Measurements from ENCODE around the gene SETD6.

SETD6 gene

DNA sequence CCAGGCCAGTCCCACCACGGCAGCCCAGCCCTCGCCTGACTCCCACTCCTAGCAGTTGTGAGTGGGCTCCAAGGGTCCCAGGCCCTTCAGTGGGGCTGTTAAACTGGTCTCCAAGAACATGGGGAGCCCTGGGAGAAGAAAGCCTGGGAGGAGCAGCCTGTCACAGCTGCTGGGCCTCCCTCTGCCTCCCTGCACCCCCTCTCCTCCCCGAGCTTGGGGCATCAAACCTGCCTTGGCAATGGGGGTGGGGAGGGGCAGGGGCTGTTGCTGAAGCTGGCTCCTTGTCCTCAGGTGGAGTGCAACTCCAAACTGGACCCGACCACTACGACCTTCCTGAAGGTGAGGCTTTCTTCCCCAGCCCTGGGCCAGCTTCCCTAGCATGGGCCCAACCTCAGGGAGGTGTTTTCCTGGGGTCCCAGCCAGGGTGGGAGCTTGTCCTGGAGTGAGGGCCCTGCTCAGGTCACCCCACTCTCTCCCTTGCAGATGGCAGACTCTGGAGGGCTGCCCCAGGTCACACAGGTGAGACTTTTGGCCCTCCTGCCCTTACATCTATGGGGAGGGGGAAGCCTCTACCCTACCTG lies 6.6 kb upstream of the SETD6 start:
- no peak overlapping the region for H3K4me3 ChIP-seq (replicated peaks in 1 of 2; ENCODE audit: low read depth in 2 of 2, low read length in 2 of 2)
- DNase-seq (ENCODE audit: low read depth in 2 of 2) = no peak
- TF ChIP-seq, protein P1, sequence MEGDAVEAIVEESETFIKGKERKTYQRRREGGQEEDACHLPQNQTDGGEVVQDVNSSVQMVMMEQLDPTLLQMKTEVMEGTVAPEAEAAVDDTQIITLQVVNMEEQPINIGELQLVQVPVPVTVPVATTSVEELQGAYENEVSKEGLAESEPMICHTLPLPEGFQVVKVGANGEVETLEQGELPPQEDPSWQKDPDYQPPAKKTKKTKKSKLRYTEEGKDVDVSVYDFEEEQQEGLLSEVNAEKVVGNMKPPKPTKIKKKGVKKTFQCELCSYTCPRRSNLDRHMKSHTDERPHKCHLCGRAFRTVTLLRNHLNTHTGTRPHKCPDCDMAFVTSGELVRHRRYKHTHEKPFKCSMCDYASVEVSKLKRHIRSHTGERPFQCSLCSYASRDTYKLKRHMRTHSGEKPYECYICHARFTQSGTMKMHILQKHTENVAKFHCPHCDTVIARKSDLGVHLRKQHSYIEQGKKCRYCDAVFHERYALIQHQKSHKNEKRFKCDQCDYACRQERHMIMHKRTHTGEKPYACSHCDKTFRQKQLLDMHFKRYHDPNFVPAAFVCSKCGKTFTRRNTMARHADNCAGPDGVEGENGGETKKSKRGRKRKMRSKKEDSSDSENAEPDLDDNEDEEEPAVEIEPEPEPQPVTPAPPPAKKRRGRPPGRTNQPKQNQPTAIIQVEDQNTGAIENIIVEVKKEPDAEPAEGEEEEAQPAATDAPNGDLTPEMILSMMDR (IDR thresholded peaks at IDR 0.05; ENCODE audit: low read depth, low read length) = no peak

DNA sequence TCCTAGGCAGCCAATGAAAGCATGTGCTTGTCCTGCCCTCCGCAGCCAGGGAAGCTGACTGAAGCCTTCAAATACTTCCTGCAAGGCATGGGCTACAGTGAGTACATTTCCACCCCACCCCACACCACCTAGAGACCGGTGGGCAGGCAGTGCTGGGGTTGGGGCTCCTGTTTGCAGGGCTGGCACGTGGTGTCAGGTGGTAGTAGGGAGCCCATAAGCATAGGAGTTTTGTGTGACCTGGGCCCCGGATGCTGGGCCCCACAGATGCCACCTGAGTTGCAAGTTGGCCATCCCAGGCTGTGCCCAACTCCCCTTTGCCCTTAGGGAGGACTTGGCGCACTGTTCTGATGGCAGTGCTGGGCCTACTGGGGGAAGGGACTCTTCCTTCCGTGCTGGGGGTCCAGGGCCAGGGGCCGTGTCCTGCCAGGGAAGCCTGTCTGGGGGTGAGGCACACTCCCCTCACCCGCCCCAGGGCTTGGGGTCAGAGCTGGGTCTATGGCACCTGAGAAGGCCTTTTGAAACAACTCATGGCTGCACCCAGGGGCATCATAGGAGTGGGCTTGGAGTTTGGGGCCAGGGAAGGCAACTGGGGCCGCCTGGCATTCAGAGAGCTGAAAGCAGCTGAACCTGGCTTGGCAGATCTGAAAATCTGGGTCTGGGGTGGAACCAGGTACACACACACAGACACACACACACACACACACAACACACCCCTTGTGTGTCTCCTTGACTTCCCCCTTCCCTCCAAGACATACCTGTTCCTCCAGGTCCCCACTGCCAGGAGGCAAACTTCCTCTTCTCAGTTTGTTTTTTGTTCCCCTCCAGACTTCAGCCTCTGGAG lies 5.8 kb upstream of the SETD6 start:
- no peak overlapping the region for H3K4me3 ChIP-seq (replicated peaks in 1 of 2; ENCODE audit: low read depth in 2 of 2, low read length in 2 of 2)
- TF ChIP-seq, protein P1 (IDR thresholded peaks at IDR 0.05; ENCODE audit: low read depth, low read length) = no peak
- DNase-seq (ENCODE audit: low read depth in 2 of 2) = no peak

DNA sequence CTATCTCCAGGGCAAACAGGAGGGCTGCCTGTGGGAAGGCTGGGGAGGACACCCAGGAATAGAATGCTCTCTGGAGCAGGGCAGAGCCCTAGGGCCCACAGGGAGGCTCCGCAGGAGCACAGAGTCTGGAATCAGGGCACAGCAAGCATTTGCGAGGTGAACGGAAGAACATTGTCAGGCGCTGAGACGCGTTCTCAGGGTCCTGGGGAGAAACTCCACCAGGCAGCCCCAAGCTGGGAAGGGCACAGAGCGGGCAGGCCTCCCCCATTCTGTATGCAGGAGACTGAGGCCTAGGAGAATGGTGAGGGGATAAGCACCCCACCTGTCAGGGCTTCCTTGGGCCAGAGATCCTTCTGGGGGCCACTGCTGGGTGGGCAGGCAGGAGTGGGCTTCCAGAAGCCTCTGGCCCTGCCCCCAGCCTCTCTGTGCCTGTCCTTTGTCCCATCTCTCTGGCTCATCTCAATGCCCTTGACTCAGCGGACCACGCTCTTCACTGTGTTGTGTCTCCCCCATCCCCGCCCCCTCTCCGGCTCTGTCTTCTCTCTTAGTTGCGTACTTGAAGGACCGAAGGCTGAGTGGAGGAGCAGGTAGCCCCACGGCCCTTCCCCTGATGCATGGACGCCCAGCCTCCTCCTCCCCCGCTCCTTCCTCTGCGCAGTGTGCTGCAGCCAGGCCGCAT lies 5.1 kb upstream of the SETD6 start:
- TF ChIP-seq, protein P1 (IDR thresholded peaks at IDR 0.05; ENCODE audit: low read depth, low read length) = no peak
- DNase-seq (ENCODE audit: low read depth in 2 of 2) = no peak
- no peak overlapping the region for H3K4me3 ChIP-seq (replicated peaks in 1 of 2; ENCODE audit: low read depth in 2 of 2, low read length in 2 of 2)

DNA sequence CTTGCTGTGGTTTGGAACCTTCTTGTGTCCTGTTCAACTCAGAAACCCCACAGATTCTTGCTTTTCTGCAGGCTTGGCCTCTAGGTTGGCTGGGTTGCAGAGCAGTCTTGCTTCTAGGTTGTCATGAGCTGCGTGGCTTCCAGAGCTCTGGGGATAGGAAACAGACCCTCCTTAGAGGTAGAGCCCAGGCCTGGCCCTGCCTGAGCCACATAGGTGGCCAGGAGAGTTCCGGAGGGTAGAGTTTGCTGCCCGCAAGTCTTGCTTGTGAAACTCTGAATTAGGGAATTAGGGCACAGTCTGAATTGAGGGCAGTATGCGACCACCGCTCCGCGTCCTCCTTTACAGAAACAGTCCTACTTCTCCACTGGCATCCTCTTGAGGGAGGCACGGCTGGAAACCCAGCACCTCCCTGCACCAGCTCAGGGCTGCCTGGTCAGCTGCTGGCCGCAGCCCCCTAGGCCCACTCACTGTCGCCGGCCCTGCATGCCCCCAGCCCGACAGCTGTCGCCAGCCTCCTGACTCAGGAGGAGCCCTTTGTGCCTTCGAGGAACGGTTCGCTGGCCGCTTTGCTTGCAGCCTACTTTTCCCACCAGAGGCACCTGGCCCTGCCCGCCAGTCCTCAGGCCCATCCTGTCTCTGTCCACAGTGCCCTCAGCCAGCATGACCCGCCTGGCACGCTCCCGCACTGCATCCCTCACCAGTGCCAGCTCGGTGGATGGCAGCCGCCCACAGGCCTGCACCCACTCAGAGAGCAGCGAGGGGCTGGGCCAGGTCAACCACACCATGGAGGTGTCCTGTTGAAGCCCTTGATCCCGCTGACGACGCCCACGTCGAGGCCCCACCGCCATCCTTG lies 4.3 kb upstream of the SETD6 start:
- DNase-seq (ENCODE audit: low read depth in 2 of 2) = no peak
- TF ChIP-seq, protein P1 (IDR thresholded peaks at IDR 0.05; ENCODE audit: low read depth, low read length) = no peak
- H3K4me3 ChIP-seq (replicated peaks in 1 of 2; ENCODE audit: low read depth in 2 of 2, low read length in 2 of 2) = no peak overlapping the region

DNA sequence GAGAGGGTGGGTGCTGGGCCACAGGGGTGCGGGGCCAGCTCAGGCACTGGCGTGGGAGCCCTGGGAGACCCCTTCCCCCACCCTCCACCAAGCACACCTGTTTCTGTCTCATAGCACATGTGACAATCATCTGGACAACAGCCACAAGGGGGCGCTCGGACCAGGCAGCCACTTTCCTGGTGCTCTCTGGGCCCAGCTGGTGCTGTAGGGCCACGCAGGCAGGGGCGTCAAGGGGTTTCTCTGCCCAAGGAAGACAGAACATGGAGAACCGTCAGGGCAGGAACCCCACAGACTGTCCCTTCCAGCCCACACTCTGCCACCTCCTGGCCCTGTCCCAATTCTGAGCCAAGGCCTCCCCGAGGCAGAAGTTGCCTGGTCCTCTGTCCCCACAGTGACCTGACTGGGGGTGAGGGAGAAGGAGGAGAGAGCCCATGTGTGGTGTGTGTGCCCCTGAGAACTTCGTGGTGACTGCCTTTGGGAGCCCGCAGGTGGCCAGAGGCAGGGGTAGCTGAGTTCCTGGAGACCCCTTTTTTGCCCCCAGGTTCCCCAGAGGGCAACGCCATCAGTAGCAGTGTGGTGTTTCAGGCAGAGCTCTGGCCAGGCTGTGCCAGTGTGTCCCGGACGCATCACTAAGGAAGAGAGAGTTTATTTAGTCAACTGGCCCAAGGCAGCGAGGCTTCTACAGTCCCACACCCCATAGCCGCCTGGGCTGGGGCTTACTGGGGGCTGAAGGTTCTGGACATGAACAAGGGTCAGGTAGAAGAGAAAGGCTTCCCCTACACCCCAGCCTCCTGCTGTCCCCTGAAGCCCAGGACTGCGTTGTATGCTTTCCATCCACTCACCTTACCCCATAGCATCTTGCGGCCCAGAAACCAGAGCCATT lies 3.1 kb upstream of the SETD6 start:
- peak; percentile 66 to 71 for DNase-seq (ENCODE audit: low read depth in 2 of 2)
- H3K4me3 ChIP-seq (replicated peaks in 1 of 2; ENCODE audit: low read depth in 2 of 2, low read length in 2 of 2) = no peak overlapping the region
- TF ChIP-seq, protein P1 (IDR thresholded peaks at IDR 0.05; ENCODE audit: low read depth, low read length) = peak; percentile 77
